ENCODE measurements around the gene HSFX2.
"Not testable (repeated sequence)": the region's sequence is repeated elsewhere in the genome, so short reads cannot be mapped to it uniquely, and the experiment has no call there.

Gene HSFX2

DNA sequence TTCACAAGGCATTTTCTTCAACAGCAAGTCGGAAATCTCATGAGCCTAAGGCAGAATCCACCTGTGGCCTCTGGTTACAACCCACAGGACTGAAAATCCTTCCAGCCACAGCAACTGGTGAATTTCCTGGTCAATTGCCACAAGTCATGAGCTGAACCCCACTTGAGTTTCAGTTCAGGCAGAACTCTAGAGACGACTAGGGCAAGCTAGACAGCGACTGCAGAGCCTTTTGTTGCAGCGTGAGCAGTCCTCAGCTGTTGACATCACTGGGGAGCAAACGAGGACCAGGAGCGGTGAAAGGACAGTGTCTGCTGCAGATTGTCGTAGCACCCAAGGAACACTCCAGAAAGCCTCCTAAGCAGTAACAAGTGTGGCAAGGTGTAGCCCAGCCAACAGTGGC is 829 bp upstream of the HSFX2 start:
- in situ Hi-C loops (cut with HindIII; ENCODE audit: low sequenced_read_pairs): not testable (repeated sequence)

DNA sequence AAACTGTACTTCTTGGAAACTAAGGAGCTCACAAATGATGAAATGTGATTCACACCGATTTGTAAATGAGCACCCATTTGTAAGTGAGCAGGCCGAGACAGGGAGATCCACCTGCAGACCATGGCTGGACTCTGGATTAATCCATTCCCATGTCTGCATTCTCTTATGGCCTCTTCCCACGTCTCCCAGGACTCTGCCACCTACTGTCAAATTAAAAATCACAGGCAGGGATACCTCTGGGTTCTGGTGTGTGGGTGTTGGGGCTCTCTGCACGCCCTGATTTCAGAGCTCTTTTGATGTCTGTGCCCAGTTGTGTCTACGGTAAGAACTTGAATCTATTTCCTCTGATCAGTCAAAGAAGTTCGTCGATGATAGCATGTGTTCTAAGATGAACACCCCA is 4.1 kb downstream of the HSFX2 start:
- in situ Hi-C loops (cut with HindIII; ENCODE audit: low sequenced_read_pairs): not testable (repeated sequence)

DNA sequence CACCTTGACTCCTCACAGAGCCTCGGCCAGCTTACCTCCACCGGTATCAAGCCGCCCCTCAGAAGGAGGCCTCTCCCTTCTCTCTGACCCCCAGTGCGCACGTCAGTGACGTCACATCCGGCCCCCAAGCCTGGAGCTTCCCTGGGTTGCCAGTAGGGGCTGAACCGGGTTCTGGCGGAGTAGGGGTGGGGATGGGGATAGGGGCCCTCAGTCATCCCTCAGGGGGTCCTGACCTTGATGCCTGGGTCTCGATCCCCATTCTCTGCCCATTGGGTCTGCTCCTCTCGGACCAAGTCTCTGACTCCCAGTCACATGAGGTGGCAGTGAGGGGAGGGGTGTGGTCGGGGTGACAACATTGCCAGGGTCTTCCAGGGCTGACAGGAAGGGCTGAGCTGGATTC is 7.8 kb downstream of the HSFX2 start, which contains the start of gene MAGEA9B:
TSS of gene MAGEA9B (minus strand) at position 101 of the 400 bp plus-strand sequence. CDS start 4,280 bp downstream, outside the sequence.
- in situ Hi-C loops (cut with HindIII; ENCODE audit: low sequenced_read_pairs): not testable (repeated sequence)

DNA sequence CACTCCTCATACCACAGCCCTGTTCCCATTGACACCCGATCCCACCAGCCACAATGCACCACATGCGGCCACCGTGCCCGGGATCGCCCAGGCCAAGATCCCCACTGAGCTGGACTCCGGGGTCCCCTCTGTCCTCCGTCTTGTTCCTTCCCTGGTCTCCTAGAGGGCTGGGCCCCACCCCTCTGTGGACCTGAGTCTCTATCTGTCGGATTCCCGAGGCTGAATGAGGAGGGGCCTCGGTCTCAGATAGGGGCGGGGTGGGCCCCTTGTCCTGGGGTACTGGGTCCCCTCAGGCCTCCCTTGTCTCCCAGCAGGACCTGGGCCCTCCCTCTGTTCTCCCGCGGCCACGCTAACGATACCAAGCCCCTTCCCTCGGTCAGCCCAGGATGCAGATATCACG is 9.5 kb downstream of the HSFX2 start:
- in situ Hi-C loops (cut with HindIII; ENCODE audit: low sequenced_read_pairs): not testable (repeated sequence)

DNA sequence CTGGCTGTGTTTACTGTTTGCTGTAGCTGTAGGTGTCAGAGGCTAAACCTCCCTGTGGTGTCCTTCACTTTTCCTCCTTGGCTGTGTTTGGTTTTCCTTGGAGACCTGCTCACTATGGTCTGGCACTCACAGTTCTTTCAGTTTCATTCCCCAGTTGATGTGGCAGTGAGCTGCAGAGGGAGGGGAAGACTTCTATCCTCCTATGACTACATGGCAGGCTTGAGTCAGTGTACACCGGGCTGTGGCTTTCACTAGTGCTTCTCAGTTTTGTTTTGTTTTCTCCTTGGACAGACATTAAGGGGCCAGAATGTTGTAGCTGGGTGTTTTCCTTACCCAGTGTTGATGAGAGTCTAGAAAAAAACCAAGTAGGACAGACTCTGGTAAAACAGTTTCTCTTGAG is 21.7 kb downstream of the HSFX2 start:
- in situ Hi-C loops (cut with HindIII; ENCODE audit: low sequenced_read_pairs): not testable (repeated sequence)

DNA sequence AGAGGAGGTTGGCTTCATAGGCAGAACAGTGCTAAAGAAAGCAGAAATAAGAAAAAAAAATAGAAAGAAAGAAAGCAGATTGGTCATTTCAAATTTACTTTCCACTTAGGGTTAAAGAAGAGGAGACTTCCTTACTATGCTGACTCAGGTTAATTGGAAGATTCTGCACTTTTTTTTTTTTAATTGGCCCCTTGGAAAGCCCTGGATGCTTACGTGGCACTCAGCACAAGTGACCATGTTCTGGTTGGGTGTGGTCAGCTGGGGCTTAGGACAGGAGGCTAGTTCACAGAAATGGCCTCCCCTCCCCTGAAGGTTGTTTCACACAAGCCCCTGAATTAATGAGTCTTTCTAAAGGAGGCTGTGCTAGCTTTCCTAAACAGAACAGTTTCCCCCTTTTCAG is 22.4 kb downstream of the HSFX2 start:
- in situ Hi-C loops (cut with HindIII; ENCODE audit: low sequenced_read_pairs): no loop called here

DNA sequence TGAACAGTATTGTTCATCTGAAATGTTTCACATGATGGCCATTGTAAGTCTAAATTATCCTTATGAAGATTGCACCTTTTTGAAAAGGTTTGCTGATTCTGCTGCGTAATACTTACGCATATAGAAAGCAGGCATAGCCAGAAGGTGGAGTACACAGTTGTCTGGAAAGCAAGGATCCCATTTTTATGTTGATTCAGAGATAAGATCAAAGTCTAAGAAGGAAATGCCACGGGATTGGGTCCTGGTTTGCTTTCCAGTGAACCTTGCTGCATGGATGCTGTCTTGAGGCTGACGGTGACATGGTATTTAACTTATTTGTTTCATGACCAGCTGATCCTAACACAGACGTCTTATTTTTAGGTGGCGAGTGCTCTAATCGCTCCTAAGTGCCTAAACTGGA is 23.3 kb downstream of the HSFX2 start:
- in situ Hi-C loops (cut with HindIII; ENCODE audit: low sequenced_read_pairs): no loop called here

DNA sequence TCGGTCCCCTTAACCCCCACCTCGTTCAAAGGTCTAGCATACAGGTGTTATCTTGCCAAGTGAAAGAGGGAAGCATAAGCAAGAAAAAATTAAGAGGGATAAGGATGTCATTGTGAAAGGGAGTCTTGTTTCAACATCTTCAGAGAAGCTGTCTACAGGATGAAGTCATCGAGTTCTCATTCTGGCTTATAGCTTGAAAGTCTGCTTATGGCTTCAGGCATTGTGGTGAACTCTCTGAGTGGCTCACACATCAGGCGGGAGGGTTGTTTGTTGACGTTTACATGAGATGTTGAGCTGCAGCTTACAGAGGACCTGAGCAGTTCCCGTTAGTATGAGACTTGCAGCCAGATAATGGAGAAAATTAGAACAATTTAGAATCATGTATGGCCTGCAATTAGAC is 24.4 kb downstream of the HSFX2 start:
- in situ Hi-C loops (cut with HindIII; ENCODE audit: low sequenced_read_pairs): no loop called here

DNA sequence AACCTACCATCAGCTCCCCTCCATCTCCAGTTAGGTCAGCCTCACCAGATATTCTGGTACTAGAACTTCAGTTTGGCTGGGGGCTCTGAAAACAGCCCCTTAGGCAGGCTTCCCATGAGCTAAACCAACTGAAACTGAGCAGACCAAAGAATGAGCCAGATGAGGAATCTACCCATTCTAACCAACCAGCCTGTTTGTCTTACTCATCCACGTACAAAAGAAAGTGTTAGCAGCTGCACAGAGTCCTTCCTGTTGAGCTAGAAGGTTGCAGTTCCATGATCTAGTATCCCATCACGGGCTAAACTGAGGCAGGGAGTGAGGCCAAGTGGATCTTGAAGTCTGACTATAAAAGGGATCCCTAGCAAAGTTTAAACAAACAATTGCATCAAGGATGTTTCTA is 25.3 kb downstream of the HSFX2 start:
- in situ Hi-C loops (cut with HindIII; ENCODE audit: low sequenced_read_pairs): no loop called here

DNA sequence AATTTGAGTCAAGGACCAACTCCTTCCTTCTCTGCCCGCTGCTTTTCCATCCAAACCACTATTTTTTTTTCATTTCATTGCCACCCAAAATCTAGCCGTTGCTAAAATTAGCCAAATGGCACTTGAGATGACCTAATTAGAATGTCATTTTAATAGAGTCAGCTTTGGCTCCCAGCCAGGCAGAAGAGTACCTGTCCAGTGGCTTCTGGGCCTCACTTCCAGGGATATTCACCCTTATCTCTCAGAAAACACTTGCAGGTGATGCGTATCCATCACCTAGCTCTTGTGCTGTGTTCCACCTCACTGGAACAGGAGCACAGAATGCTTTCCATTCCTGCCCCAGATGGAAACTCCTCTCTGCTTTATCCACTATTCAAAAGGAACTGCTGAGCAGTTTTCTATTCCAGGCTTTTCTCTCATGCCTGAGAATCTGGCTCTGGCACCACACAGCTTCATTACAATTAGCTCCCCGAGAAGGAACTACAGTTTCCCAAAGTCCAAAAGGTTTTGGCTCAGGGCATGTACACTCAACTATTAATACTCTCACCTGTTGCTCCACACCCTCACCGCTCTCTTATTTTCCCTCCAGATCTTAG is 26.3 kb downstream of the HSFX2 start:
- in situ Hi-C loops (cut with HindIII; ENCODE audit: low sequenced_read_pairs): no loop called here

DNA sequence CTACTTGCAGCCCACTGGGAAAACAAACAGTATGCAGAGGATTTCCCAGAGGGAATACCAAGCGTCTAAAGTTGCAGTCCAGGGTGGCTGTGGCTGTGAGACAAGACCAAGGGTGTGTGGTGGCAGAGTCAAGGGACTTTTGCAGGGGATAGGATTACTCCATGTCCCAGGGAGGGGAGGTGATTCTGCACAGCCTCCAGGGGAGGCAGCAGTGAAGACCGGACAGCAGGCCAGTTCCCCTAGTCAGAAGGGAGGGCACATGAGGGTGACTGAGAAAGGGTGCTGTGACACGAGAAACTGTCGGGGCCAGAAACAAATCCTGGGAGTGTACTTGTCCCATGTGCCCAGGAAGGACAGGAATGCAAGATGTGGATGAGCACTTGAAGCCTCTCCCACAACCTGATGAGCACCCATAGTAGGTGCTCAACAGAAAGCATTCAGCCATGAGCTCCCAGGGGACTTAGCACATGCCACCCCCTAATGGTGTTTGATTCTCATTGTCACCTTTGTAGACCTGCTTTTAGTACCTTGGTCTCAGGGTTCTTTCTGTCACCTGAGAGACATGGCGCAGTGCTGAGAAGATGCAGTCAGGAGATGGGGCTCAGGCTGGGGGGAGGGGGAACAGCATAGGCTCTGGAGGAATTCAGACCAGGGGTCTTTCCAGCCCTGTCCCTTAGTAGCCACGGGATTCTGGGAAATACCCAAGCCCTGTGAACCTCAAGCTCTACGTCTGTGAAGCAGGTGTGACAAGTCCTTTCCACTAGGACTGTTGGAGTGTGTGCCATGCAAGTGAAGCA is 27.3 kb downstream of the HSFX2 start:
- in situ Hi-C loops (cut with HindIII; ENCODE audit: low sequenced_read_pairs): no loop called here

DNA sequence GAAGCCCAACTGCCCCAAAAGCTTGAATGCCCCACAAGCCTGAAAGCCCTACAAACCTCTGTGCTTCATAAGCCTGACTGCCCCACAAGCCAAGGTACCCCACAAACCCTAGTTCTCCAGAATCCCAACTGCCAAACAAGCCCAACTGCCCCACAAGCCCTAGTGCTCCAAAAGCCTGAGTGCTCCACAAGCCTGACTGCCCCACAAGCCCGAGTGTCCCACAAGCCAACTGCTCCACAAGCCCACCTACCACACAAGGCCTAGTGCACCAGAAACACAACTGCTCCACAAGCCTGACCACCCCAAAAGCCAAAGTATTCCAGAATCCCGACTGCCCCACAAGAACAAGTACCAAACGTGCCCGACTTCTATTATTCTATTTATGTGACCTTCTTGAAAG is 31.8 kb downstream of the HSFX2 start:
- in situ Hi-C loops (cut with HindIII; ENCODE audit: low sequenced_read_pairs): no loop called here

DNA sequence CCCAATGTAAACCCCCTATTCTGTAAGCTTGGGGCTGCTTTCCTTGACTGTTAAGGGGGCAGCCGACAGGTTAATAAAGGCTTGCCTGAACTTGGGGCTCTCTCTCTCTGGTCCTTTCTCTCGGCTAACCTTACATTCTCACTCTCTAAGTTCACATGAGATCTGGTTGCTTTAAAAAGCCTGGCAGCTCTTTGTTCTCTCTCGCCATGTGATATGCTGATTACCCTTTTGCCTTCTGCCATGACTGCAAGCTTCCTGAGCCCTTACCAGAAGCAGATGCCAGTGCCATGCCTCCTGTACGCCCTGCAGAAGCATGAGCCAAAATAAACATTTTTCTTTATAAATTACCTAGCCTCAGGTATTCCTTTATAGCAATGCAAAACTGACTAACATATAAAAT is 39.9 kb downstream of the HSFX2 start:
- in situ Hi-C loops (cut with HindIII; ENCODE audit: low sequenced_read_pairs): not testable (repeated sequence)

DNA sequence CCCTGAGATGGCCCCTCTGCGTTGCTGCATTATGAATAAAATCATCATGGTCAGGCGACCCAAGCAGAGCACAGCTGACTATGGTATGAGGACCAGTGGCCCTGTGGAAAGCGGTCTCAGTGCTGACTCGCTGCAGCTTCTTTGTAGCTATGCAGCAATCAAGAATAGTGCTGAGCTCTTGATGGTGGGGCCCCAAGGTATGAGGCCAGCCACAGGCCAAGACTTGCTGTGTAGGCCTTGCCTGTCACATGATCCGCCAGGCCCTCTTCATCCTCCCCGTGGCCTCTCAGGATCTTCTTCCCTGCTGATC is 43.2 kb downstream of the HSFX2 start:
- in situ Hi-C loops (cut with HindIII; ENCODE audit: low sequenced_read_pairs): not testable (repeated sequence)

DNA sequence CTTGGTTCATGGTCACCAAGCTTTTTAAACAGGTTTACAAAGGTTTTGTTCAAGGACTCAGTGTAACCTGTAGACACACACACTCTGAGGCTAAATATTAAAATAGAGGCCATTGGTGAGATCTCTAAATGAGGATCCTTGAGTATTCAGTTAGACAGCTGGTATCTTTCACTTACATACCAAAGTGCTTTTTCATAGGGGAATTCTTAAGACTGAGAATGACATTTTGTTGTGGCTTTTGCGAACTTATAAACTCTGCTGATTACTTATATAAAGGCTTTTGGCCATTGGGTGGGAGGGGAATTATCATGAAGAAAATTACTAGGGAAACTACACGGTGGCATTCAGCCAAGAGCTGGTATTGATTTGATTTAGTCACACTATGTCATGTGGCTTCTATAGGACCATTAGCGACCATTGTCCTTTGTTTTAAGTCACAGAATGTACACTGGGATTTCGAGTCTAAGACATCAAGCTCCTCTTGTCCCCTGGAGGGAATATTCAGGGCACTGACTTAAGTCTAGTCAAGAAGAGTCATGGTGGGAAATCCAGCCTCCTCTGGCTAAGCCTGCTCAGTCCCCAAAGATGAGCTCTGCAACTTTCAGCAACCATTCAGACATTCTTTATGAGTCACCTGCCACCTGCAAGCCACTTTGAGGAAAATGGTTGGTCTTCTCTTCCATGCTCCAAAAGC is 43.7 kb downstream of the HSFX2 start:
- in situ Hi-C loops (cut with HindIII; ENCODE audit: low sequenced_read_pairs): not testable (repeated sequence)

DNA sequence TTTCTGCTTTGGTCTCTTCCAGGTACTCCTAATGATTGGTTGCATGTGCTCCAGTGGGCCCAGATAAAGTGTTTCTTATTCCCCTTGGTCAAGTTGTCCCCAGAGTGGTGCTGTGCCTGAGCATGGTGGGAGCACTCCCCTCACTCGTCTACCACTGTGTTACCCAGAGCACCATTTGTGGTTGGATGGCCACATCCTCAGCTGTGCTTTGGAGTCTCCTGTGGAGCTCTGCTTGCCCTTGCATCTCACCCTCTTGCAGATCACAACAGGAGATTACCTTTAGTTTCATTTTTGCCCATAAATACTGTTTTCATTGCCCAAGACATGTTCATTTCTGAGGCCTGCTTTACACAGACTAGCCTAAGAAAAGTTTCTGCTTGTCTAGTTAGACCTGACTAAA is 44.7 kb downstream of the HSFX2 start:
- in situ Hi-C loops (cut with HindIII; ENCODE audit: low sequenced_read_pairs): not testable (repeated sequence)

DNA sequence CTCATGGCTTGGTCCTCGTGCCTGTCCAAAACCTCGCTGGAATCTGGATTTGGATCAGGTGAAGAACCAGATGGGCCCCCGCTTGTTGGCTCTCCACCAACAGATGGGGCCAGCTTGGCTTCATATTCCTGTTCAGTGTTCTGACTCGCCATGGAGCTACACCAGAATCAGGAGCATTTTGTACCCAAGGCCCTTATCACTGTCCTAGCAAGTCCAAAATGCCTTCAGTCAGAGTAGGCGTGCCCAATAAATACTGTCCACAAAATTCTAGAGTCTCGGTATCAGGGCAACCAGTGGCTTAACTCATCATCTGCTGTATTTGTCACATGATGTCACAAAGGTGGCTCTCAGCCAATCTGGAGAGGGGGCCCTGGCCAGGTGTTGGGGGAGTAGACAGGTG is 45.4 kb downstream of the HSFX2 start, which contains the start of gene HSFX3:
TSS of gene HSFX3 (minus strand) at position 224 of the 400 bp plus-strand sequence. CDS start at position 152, 72 bp downstream.
- in situ Hi-C loops (cut with HindIII; ENCODE audit: low sequenced_read_pairs): not testable (repeated sequence)

DNA sequence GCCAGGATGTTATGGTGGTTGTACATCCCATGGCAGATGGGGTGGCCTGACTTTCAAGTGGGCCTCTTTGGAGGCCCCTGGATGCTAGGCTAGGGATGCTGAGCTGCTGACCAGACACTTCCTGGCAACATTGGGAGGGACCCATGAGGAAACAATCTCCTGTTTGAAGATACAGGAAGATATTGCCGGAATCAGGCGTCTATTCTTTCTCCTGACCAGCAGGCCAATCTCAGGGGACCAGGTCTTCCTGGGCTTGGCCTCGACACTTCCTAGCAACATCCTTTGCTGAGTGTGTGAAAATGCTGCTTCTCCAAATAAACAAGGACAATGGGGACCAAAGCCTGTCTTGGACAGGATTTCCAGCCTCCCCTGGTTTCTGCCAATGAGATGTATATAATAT is 47.3 kb downstream of the HSFX2 start:
- in situ Hi-C loops (cut with HindIII; ENCODE audit: low sequenced_read_pairs): not testable (repeated sequence)

DNA sequence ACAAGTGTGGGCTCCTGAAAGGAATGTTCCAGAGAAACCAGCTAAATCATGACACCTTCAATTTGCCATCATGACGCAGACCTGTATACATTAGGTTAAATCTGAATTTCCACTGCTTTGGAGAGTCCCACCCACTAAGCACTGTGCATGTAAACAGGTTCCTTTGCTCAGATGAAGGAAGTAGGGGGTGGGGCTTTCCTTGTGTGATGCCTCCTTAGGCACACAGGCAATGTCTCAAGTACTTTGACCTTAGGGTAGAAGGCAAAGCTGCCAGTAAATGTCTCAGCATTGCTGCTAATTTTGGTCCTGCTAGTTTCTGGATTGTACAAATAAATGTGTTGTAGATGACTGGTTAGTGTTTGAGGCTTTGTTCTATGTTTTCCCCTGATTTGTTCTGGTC is 48.2 kb downstream of the HSFX2 start:
- in situ Hi-C loops (cut with HindIII; ENCODE audit: low sequenced_read_pairs): not testable (repeated sequence)

DNA sequence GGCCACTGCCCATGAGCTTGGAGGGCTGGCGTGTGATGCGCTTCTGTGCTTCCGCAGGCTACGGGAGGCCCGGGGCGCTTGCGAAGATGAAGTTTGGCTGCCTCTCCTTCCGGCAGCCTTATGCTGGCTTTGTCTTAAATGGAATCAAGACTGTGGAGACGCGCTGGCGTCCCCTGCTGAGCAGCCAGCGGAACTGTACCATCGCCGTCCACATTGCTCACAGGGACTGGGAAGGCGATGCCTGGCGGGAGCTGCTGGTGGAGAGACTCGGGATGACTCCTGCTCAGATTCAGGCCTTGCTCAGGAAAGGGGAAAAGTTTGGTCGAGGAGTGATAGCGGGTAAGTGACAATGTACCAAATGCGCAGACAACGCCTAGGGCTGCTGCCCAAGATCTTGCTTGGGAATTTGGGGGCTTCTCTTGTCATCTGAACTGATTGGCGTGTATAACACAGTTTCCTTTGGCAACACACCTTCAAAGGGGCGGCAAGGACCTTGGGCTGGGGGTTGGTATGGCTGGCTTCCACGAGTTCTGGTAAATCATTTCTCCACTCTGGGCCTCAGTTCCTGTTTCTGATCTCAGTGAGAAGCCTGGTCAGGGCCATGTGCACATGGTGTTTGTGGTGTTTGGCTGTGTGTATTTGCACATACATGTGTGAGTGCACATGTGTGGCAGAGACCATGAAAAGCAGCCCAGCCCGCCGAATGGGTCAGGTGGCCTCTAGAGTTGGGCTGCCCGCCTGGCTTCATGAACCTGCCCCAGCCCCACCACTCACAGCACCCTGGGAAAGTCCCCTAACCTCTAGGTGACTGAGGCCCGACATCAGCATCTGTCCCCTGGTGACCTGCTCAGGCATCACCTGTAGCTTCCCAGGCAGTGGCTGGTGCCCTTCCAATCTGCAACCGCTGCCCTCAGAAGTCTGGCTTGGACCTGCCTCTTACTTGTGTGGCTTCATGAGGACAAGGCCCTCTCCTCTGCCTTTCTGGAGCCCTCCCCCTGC is 49.3 kb downstream of the HSFX2 start:
- in situ Hi-C loops (cut with HindIII; ENCODE audit: low sequenced_read_pairs): not testable (repeated sequence)

Data from endothelial cell of hepatic sinusoid (primary cell).